Measurements from ENCODE around the gene MTF1. TPM values are rescaled to one million over a fixed set of nuclear protein-coding genes. Genes with fewer than 3 reads are reported as not detected.

The MTF1 gene
- total RNA-seq, 1 donor from 2014 or later, result 5.2 TPM

DNA sequence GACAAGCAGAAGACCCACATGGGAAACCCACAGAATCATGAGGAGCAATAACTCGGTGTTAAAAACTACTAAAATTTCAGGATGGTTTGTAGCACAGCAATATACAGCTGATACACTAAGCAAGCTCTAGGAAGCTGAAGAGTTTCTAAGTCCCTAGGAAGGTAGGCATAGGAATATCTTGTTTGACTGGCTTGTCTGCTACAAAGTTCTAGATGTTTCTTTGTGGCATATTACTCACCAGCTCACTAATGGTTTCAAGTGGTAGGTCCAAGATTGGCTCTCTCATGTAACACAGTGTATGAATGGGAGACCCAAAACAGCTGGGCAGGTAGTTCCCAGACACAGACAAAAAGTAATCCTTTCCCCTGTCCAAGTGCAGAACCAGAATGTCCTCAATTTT is 13.3 kb upstream of the MTF1 start:
- H3K36me3 ChIP-seq (ENCODE audit: control insufficient read depth, insufficient read depth, low read length), result peaks cover 2% of the 10 kb centered on the region
- TF ChIP-seq, protein P1, sequence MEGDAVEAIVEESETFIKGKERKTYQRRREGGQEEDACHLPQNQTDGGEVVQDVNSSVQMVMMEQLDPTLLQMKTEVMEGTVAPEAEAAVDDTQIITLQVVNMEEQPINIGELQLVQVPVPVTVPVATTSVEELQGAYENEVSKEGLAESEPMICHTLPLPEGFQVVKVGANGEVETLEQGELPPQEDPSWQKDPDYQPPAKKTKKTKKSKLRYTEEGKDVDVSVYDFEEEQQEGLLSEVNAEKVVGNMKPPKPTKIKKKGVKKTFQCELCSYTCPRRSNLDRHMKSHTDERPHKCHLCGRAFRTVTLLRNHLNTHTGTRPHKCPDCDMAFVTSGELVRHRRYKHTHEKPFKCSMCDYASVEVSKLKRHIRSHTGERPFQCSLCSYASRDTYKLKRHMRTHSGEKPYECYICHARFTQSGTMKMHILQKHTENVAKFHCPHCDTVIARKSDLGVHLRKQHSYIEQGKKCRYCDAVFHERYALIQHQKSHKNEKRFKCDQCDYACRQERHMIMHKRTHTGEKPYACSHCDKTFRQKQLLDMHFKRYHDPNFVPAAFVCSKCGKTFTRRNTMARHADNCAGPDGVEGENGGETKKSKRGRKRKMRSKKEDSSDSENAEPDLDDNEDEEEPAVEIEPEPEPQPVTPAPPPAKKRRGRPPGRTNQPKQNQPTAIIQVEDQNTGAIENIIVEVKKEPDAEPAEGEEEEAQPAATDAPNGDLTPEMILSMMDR (IDR thresholded peaks at IDR 0.05; ENCODE audit: insufficient read depth, low read length, poor library complexity, severe bottlenecking), result no peak
- H3K4me3 ChIP-seq (ENCODE audit: low read depth, low read length), result no peak overlapping the region
- H3K27me3 ChIP-seq (ENCODE audit: control insufficient read depth, insufficient read depth, low read length), result no peaks in the 10 kb centered on the region
- no peak for DNase-seq (ENCODE audit: low read depth)

DNA sequence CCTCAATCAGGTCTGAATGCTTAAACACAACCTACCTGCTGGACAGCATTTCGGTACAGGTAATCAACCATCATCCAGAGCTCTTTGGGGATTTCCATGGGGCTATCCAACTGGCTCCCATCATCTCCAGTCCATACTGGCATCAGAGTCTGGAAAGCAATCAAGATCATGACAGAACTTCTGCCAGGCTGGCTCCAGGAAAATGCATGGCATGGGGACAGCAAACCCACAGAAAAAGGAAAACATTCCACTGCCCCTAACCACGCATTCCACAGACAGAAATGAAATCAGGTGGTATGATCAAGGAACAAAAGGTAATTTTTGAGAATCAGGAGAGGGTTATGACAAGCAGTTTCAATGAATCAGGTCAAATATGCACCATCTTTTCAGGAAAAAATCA is 9.1 kb upstream of the MTF1 start:
- Histone ChIP-seq H3K36me3 (ENCODE audit: control insufficient read depth, insufficient read depth, low read length) (no peaks in the 10 kb centered on the region), H3K27me3 (ENCODE audit: control insufficient read depth, insufficient read depth, low read length) (no peaks in the 10 kb centered on the region), H3K4me3 (ENCODE audit: low read depth, low read length) (no peak overlapping the region)
- DNase-seq (ENCODE audit: low read depth), result no peak
- TF ChIP-seq, protein P1 (IDR thresholded peaks at IDR 0.05; ENCODE audit: insufficient read depth, low read length, poor library complexity, severe bottlenecking), result no peak

DNA sequence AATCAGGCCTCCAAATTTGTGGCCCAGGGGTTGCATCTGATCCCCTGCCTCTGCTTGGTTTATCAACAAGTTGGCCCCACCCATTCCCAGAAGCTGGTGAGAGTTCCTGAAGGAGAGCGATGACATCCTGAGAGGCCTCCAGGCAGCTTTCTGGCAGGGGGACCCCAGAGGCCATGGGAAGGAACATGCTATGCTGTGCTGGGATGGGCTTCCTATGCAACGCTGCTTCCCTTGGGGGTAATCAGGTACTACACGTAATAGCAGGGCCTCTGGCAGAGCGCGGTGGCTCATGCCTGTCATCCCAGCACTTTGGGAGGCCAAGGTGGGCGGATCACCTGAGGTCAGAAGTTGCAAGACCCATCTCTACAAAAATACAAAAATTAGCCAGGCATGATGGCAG is 8.4 kb upstream of the MTF1 start:
- no peak for DNase-seq (ENCODE audit: low read depth)
- Histone ChIP-seq H3K4me3 (ENCODE audit: low read depth, low read length) (no peak overlapping the region), H3K27me3 (ENCODE audit: control insufficient read depth, insufficient read depth, low read length) (no peaks in the 10 kb centered on the region), H3K36me3 (ENCODE audit: control insufficient read depth, insufficient read depth, low read length) (no peaks in the 10 kb centered on the region)
- TF ChIP-seq, protein P1 (IDR thresholded peaks at IDR 0.05; ENCODE audit: insufficient read depth, low read length, poor library complexity, severe bottlenecking), result no peak

DNA sequence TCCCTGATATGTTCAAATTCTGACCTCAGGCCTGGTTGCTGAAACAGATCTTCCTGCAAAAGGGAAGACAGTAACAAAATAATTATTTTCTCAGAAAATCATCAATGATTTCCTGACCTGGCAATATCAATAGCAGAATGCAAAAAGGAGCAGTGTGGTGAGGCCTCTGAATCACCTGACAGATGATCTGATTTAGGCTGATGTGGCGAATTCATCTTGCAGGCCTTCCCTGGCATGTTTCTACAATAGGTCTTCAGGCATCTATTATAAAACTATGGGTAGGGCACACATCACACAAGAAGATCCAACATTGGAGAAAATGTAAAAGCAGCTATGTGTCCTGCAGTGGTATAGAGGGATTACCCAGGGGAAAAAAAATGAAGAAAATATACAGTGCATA is 7.1 kb upstream of the MTF1 start:
- no peak for DNase-seq (ENCODE audit: low read depth)
- Histone ChIP-seq H3K4me3 (ENCODE audit: low read depth, low read length) (no peak overlapping the region), H3K27me3 (ENCODE audit: control insufficient read depth, insufficient read depth, low read length) (no peaks in the 10 kb centered on the region), H3K36me3 (ENCODE audit: control insufficient read depth, insufficient read depth, low read length) (no peaks in the 10 kb centered on the region)
- TF ChIP-seq, protein P1 (IDR thresholded peaks at IDR 0.05; ENCODE audit: insufficient read depth, low read length, poor library complexity, severe bottlenecking), result no peak

DNA sequence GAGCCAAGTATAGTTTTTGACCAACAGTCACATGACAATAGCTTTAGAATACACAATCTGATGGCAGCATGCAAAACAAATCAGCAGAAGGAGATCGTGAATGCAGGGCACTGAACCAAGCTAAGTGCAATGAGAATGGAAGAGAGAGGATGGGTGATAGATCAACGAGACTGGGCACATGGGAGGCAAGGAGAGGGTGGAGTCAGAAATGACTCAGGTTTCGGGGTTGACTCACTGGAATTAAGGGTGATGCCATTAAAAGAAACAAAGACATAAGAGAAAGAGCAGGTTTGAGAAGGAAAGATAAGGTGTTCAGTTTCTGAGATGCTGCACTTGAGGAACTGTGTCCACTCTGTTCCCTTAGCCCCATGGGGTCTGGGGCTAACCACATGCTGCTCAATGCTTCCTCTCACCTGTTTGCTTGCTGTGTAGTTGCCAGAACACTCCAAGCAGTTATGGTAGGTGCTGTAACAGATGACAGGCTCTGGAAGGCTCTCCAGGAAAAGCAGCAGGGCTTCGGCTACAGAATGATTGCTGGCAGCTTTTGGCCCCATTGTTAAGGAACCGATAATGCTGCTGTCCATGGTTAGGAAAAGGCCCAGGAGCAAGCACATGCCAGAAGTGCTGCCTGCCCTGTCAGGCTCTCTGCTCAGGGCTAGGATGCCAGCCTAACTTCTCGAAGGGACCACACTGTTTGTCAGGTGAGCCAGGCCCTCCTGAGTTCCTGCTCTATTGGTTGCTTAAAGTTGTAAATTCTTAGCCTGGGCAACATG is 6.1 kb upstream of the MTF1 start:
- Histone ChIP-seq H3K27me3 (ENCODE audit: control insufficient read depth, insufficient read depth, low read length) (no peaks in the 10 kb centered on the region), H3K36me3 (ENCODE audit: control insufficient read depth, insufficient read depth, low read length) (no peaks in the 10 kb centered on the region), H3K4me3 (ENCODE audit: low read depth, low read length) (no peak overlapping the region)
- DNase-seq (ENCODE audit: low read depth), result no peak
- TF ChIP-seq, protein P1 (IDR thresholded peaks at IDR 0.05; ENCODE audit: insufficient read depth, low read length, poor library complexity, severe bottlenecking), result no peak

DNA sequence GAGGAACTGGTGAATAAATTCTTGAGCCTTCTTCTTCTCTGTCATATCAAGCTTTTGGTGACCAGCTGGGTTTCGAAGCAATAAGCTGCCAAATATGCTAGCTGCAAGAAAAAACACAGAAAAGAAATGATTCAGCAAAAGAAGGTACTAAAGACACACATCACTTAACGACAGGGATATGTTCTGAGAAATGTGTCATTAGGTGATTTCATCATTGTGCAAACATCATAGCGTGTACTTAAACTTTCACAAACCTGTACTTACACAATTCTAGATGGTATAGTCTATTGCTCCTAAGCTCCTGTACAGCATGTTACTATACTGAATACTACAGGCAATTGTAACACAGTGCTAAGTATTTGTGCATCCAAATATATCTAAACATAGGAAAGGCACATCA is 2.9 kb upstream of the MTF1 start:
- H3K27me3 ChIP-seq (ENCODE audit: control insufficient read depth, insufficient read depth, low read length), result no peaks in the 10 kb centered on the region
- no peak for DNase-seq (ENCODE audit: low read depth)
- no peaks in the 10 kb centered on the region for H3K36me3 ChIP-seq (ENCODE audit: control insufficient read depth, insufficient read depth, low read length)
- H3K4me3 ChIP-seq (ENCODE audit: low read depth, low read length), result no peak overlapping the region
- TF ChIP-seq, protein P1 (IDR thresholded peaks at IDR 0.05; ENCODE audit: insufficient read depth, low read length, poor library complexity, severe bottlenecking), result no peak

Measured in kidney epithelial cell (primary cell).